HG03159 (cell line): ENCODE measurements around the gene QRICH2.
"Not testable (repeated sequence)": the region's sequence is repeated elsewhere in the genome, so short reads cannot be mapped to it uniquely, and the experiment has no call there.

ENCODE experiments used
- ATAC-seq: cut with Tn5 transposase; IDR thresholded peaks from one replicate; pipeline ENCODE4 v1.9.1; 2021; ENCODE audit warnings: mild to moderate bottlenecking, moderate library complexity; ENCODE audit not compliant: unreplicated experiment

QRICH2 gene

GRCh38 chr17:76268015-76268749 is 39.9 kb downstream of the QRICH2 start:
- no peak for ATAC-seq

- ATAC-seq: not testable (repeated sequence)
Observed at GRCh38 chr17:76267581-76268001, 40.5 kb downstream of the QRICH2 start.

- ATAC-seq: no peak
Observed at GRCh38 chr17:76267051-76267576, 41.0 kb downstream of the QRICH2 start.

GRCh38 chr17:76266244-76266938 is 41.7 kb downstream of the QRICH2 start:
- ATAC-seq: no peak

GRCh38 chr17:76265624-76266243 is 42.3 kb downstream of the QRICH2 start:
- no peak for ATAC-seq

GRCh38 chr17:76264755-76265623 is 43.1 kb downstream of the QRICH2 start, which contains the start of gene UBALD2:
UBALD2 (plus strand) TSS chr17:76265348; CDS start chr17:76265506, 158 bp downstream.
- peak; percentile 66 for ATAC-seq

GRCh38 chr17:76264425-76264754 is 43.7 kb downstream of the QRICH2 start:
- peak; percentile 1 for ATAC-seq

GRCh38 chr17:76263896-76264295 is 44.2 kb downstream of the QRICH2 start:
- no peak for ATAC-seq

GRCh38 chr17:76262732-76263344 is 45.2 kb downstream of the QRICH2 start:
- no peak for ATAC-seq

- ATAC-seq: no peak
Observed at GRCh38 chr17:76261421-76262215, 46.5 kb downstream of the QRICH2 start.

- ATAC-seq: no peak
Observed at GRCh38 chr17:76260669-76261068, 47.4 kb downstream of the QRICH2 start.

GRCh38 chr17:76260220-76260619 is 47.9 kb downstream of the QRICH2 start:
- ATAC-seq: no peak

- not testable (repeated sequence) for ATAC-seq
Observed at GRCh38 chr17:76256430-76257050, 51.5 kb downstream of the QRICH2 start.

- no peak for ATAC-seq
Observed at GRCh38 chr17:76255801-76256429, 52.2 kb downstream of the QRICH2 start.

- ATAC-seq: no peak
Observed at GRCh38 chr17:76254275-76254674, 53.8 kb downstream of the QRICH2 start.

- ATAC-seq: no peak
Observed at GRCh38 chr17:76253841-76254240, 54.2 kb downstream of the QRICH2 start.

GRCh38 chr17:76252967-76253766 is 54.9 kb downstream of the QRICH2 start:
- not testable (repeated sequence) for ATAC-seq
